ENCODE measurements around the gene ENGASE. TPM values are rescaled to one million over a fixed set of nuclear protein-coding genes. Genes with fewer than 3 reads are reported as not detected.

Gene ENGASE
- total RNA-seq, 4 donors from 2014 or later: 8.3 to 46.5 (median 16.2) TPM

GRCh38 chr17:79125503-79125902 lies 50.9 kb downstream of the ENGASE start:
- TF ChIP-seq, protein P1, sequence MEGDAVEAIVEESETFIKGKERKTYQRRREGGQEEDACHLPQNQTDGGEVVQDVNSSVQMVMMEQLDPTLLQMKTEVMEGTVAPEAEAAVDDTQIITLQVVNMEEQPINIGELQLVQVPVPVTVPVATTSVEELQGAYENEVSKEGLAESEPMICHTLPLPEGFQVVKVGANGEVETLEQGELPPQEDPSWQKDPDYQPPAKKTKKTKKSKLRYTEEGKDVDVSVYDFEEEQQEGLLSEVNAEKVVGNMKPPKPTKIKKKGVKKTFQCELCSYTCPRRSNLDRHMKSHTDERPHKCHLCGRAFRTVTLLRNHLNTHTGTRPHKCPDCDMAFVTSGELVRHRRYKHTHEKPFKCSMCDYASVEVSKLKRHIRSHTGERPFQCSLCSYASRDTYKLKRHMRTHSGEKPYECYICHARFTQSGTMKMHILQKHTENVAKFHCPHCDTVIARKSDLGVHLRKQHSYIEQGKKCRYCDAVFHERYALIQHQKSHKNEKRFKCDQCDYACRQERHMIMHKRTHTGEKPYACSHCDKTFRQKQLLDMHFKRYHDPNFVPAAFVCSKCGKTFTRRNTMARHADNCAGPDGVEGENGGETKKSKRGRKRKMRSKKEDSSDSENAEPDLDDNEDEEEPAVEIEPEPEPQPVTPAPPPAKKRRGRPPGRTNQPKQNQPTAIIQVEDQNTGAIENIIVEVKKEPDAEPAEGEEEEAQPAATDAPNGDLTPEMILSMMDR (IDR thresholded peaks at IDR 0.05): no peak
- TF ChIP-seq POLR2AphosphoS5 (IDR thresholded peaks at IDR 0.05): no peak
- TF ChIP-seq EP300 (IDR thresholded peaks at IDR 0.05): no peak
- TF ChIP-seq POLR2A (IDR thresholded peaks at IDR 0.05): no peak
- peak; percentile 8 for ATAC-seq
- H3K4me3 ChIP-seq: no peak overlapping the region
- H3K9me3 ChIP-seq: peaks cover 0 to 4% (median 0%) of the 10 kb centered on the region in 3 donors
- H3K4me1 ChIP-seq: no peaks in the 10 kb centered on the region
- H3K27ac ChIP-seq: no peak overlapping the region
- WGBS, 2 donors (ENCODE audit: low coverage in 1 of 2): no CpG with 5 or more reads among the region's 22 CpGs
- no peaks in the 10 kb centered on the region for H3K36me3 ChIP-seq
- H3K27me3 ChIP-seq: peaks cover 82% of the 10 kb centered on the region

DNA sequence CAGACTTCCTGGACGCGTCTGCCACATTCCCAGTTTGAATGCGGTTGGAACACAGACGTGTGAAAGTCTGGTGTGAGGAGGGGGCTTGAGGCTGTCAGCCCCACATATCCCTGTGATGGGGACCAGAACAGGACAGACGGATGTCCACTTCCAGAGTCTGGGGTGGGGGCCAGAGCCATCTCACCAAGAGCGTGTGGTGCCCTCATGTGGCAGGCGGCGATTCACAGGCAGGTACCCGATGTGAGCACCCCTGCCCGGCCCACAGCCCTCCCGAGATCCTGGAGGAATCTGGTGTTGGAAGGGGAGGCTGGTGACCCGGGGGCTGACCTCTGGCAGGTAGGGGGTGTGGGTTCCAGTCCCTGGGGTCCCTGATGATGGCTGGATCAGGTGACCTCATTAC lies 51.5 kb downstream of the ENGASE start:
- no CpG with 5 or more reads among the region's 12 CpGs for WGBS, 2 donors (ENCODE audit: low coverage in 1 of 2)
- Histone ChIP-seq H3K4me3 (no peak overlapping the region), H3K9me3 (peaks cover 0 to 4% (median 0%) of the 10 kb centered on the region in 3 donors), H3K27ac (no peak overlapping the region), H3K27me3 (peaks cover 82% of the 10 kb centered on the region), H3K4me1 (no peaks in the 10 kb centered on the region), H3K36me3 (no peaks in the 10 kb centered on the region)
- TF ChIP-seq, protein P1 (IDR thresholded peaks at IDR 0.05): no peak
- TF ChIP-seq EP300 (IDR thresholded peaks at IDR 0.05): no peak
- TF ChIP-seq POLR2A (IDR thresholded peaks at IDR 0.05): no peak
- TF ChIP-seq POLR2AphosphoS5 (IDR thresholded peaks at IDR 0.05): no peak
- ATAC-seq: no peak

GRCh38 chr17:79127534-79128135 lies 53.0 kb downstream of the ENGASE start:
- TF ChIP-seq, protein P1 (IDR thresholded peaks at IDR 0.05): no peak
- TF ChIP-seq EP300 (IDR thresholded peaks at IDR 0.05) (no peak), POLR2A (IDR thresholded peaks at IDR 0.05) (no peak), POLR2AphosphoS5 (IDR thresholded peaks at IDR 0.05) (no peak)
- Histone ChIP-seq H3K4me1 (no peaks in the 10 kb centered on the region), H3K9me3 (peaks cover 0 to 4% (median 0%) of the 10 kb centered on the region in 3 donors), H3K27me3 (peaks cover 91% of the 10 kb centered on the region), H3K4me3 (no peak overlapping the region), H3K36me3 (no peaks in the 10 kb centered on the region), H3K27ac (no peak overlapping the region)
- no peak for ATAC-seq
- 68 to 82% methylated on average over 4 to 8 of the region's 23 CpGs for whole genome bisulfite sequencing, 2 donors (ENCODE audit: low coverage in 1 of 2)

DNA sequence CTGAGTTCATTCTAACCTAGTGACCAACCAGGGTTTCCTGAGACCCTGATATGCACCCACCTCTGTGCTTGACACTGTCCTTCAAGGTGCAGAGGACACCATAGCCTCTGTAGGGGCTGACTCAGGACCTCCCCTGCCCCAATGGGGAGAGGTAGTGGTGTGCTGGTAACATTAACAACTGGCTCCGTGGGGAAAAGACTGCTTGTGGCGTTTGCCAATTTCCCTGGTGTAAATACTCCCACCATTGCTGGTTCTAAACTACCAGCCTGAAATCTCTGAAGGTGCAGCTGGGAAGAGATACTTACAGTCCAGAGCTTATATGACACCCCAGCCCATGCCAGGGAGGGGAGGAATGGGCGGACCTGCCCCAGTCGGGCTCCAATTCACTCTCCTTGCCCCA lies 54.9 kb downstream of the ENGASE start:
- H3K4me3 ChIP-seq: no peak overlapping the region
- TF ChIP-seq POLR2A (IDR thresholded peaks at IDR 0.05) (no peak), POLR2AphosphoS5 (IDR thresholded peaks at IDR 0.05) (no peak), EP300 (IDR thresholded peaks at IDR 0.05) (no peak)
- TF ChIP-seq, protein P1 (IDR thresholded peaks at IDR 0.05): no peak
- H3K4me1 ChIP-seq: no peaks in the 10 kb centered on the region
- H3K36me3 ChIP-seq: no peaks in the 10 kb centered on the region
- H3K9me3 ChIP-seq: no peaks in the 10 kb centered on the region
- no peak overlapping the region for H3K27ac ChIP-seq
- H3K27me3 ChIP-seq: peaks cover 98% of the 10 kb centered on the region
- WGBS, 2 donors (ENCODE audit: low coverage in 1 of 2): no CpG with 5 or more reads among the region's 4 CpGs
- ATAC-seq: no peak

DNA sequence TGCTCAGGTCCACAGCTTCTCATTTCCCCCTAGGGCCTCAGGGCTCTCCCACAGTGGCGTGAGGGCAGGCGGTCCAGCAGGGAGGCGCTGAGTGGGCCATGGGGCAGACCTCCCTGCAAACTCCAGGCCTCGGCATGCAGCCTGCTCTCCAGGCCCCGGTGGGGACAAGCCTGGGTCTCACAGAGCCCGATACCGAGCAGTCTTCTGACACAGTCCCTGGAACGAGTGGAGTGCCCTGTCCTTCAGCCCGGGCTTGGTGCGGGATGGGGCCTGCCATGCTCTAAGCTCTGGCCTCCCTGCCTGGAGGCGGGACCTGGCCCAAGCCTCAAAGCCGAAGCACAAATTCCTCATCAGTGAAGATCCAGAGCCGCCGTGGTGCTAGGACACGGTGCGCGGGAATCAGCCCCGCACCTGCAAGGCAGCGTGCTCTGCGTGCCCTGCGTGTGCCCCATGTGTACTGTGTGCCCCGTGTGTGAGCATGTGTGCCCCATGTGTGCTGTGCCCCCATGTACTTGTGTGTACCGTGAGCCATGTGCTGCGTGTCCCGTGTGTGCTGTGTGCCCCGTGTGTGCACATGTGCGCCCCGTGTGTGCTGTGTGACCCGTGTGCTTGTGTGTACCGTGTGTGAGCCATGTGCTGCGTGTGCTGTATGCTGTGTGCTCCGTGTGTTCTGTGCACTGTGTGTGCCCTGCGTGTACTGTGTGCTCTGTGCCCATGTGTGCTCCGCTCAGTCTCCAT lies 56.1 kb downstream of the ENGASE start:
- ATAC-seq: no peak
- TF ChIP-seq POLR2AphosphoS5 (IDR thresholded peaks at IDR 0.05) (no peak), EP300 (IDR thresholded peaks at IDR 0.05) (no peak), POLR2A (IDR thresholded peaks at IDR 0.05) (no peak)
- TF ChIP-seq, protein P1 (IDR thresholded peaks at IDR 0.05): no peak
- Histone ChIP-seq H3K27ac (no peak overlapping the region), H3K9me3 (no peaks in the 10 kb centered on the region), H3K4me1 (no peaks in the 10 kb centered on the region), H3K4me3 (no peak overlapping the region), H3K36me3 (no peaks in the 10 kb centered on the region), H3K27me3 (peaks cover 98% of the 10 kb centered on the region)
- WGBS, 2 donors (ENCODE audit: low coverage in 1 of 2): 100% methylated on average over 1 of the region's 34 CpGs; no CpG with 5 or more reads in 1 of the 2 donors
